ENCODE measurements around the gene MTURN.

MTURN gene

DNA sequence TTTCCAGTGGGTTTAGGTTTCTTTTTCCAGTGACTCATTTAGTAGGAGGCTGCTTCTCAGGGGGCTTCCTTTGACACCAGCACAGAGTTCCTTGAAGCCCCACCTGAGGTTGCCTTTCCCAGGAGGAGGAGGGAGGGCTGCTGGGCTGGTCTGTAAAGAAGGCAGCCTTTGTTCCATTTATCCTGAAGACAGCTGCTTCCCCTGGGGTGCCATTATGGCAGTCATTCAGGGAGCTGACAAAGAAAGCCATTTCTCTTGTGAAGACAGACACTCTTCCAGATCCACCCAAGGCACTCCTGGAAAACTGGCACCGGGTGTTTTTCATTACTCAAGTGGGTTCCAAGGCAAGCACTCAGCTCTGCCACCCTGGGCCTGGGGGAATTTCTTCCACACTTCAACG lies 54.0 kb downstream of the MTURN start:
- H3K36me3 ChIP-seq (replicated peaks): no peaks in the 10 kb centered on the region
- no peaks in the 10 kb centered on the region for H3K27me3 ChIP-seq (replicated peaks)
- TF ChIP-seq CTCF (IDR thresholded peaks at IDR 0.05; ENCODE audit: low read depth, low read length, missing control alignments): no peak
- DNase-seq: no peak
- no peak overlapping the region for H3K27ac ChIP-seq
- in situ Hi-C loops (cut with HindIII; ENCODE audit: low pct_ligation_motif_present, low sequenced_read_pairs): no loop called here
- H3K4me3 ChIP-seq (ENCODE audit: low read depth, low read length): no peak overlapping the region

GRCh38 chr7:30191809-30192208 lies 57.0 kb downstream of the MTURN start:
- in situ Hi-C loops (cut with HindIII; ENCODE audit: low pct_ligation_motif_present, low sequenced_read_pairs): no loop called here
- DNase-seq: no peak
- TF ChIP-seq CTCF (IDR thresholded peaks at IDR 0.05; ENCODE audit: low read depth, low read length, missing control alignments): no peak
- Histone ChIP-seq H3K4me3 (ENCODE audit: low read depth, low read length) (no peak overlapping the region), H3K27ac (no peak overlapping the region), H3K27me3 (replicated peaks) (no peaks in the 10 kb centered on the region), H3K36me3 (replicated peaks) (no peaks in the 10 kb centered on the region)

DNA sequence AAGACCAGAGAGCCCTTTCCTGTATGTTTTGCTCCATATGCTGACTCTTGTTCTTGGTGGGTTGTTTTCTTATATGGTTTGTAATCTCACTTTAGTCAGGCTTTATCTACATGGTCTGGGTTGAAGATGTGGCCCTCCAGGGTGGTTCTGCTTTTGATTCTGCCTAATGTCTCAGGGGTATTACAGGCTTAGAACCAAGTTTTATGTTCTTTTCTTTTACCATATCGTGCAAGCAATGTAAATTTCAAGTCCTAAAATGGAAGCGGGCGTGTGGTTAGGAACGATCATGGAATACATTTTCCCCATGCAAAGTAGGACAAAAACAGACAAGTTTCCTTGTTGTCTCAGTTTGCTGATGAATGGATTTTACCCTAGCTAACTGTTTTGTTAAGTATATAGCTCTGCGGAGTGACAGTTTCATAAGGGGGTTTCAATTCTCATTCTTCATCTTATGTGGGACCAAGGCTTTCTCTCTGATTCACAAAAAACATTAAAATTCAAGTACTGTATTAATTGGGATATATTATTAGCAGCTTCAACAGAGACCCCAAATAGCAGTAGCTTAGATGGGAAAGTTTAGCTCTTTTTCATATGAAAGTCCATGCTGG lies 58.7 kb downstream of the MTURN start:
- TF ChIP-seq CTCF (IDR thresholded peaks at IDR 0.05; ENCODE audit: low read depth, low read length, missing control alignments): no peak
- no peak for DNase-seq
- H3K4me3 ChIP-seq (ENCODE audit: low read depth, low read length): no peak overlapping the region
- no peak overlapping the region for H3K27ac ChIP-seq
- in situ Hi-C loops (cut with HindIII; ENCODE audit: low pct_ligation_motif_present, low sequenced_read_pairs): no loop called here
- H3K27me3 ChIP-seq (replicated peaks): no peaks in the 10 kb centered on the region
- no peaks in the 10 kb centered on the region for H3K36me3 ChIP-seq (replicated peaks)

- no peak for TF ChIP-seq CTCF (IDR thresholded peaks at IDR 0.05; ENCODE audit: low read depth, low read length, missing control alignments)
- H3K4me3 ChIP-seq (ENCODE audit: low read depth, low read length): no peak overlapping the region
- in situ Hi-C loops (cut with HindIII; ENCODE audit: low pct_ligation_motif_present, low sequenced_read_pairs): no loop called here
- no peak for DNase-seq
- H3K27me3 ChIP-seq (replicated peaks): no peaks in the 10 kb centered on the region
- H3K36me3 ChIP-seq (replicated peaks): no peaks in the 10 kb centered on the region
- H3K27ac ChIP-seq: no peak overlapping the region
Observed at GRCh38 chr7:30196408-30196807, 61.6 kb downstream of the MTURN start.

- no peaks in the 10 kb centered on the region for H3K36me3 ChIP-seq (replicated peaks)
- in situ Hi-C loops (cut with HindIII; ENCODE audit: low pct_ligation_motif_present, low sequenced_read_pairs): no loop called here
Observed at GRCh38 chr7:30197438-30197837, 62.7 kb downstream of the MTURN start.

More at GRCh38 chr7:30197438-30197837, 62.7 kb downstream of the MTURN start:
- Histone ChIP-seq H3K27ac (no peak overlapping the region), H3K27me3 (replicated peaks) (no peaks in the 10 kb centered on the region), H3K4me3 (ENCODE audit: low read depth, low read length) (no peak overlapping the region)
- no peak for DNase-seq
- no peak for TF ChIP-seq CTCF (IDR thresholded peaks at IDR 0.05; ENCODE audit: low read depth, low read length, missing control alignments)
